Measurements from ENCODE around the gene SPATA13.

- TF ChIP-seq, protein P1, sequence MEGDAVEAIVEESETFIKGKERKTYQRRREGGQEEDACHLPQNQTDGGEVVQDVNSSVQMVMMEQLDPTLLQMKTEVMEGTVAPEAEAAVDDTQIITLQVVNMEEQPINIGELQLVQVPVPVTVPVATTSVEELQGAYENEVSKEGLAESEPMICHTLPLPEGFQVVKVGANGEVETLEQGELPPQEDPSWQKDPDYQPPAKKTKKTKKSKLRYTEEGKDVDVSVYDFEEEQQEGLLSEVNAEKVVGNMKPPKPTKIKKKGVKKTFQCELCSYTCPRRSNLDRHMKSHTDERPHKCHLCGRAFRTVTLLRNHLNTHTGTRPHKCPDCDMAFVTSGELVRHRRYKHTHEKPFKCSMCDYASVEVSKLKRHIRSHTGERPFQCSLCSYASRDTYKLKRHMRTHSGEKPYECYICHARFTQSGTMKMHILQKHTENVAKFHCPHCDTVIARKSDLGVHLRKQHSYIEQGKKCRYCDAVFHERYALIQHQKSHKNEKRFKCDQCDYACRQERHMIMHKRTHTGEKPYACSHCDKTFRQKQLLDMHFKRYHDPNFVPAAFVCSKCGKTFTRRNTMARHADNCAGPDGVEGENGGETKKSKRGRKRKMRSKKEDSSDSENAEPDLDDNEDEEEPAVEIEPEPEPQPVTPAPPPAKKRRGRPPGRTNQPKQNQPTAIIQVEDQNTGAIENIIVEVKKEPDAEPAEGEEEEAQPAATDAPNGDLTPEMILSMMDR (conservative IDR thresholded peaks at IDR 0.05 in 1 of 2, IDR thresholded peaks at IDR 0.05 in 1 of 2; ENCODE audit: extremely low read depth in 1 of 2, insufficient read depth in 1 of 2, low read depth in 1 of 2, low read length in 2 of 2) = no peak
- TF ChIP-seq EZH2 (IDR thresholded peaks at IDR 0.05; ENCODE audit: borderline replicate concordance, low read length) = no peak
These were observed 6.4 kb upstream of the SPATA13 start for GRCh38 chr13:24153979-24154701.
